Liver (tissue), 9 donors: ENCODE data around the gene CUTA. TPM values are rescaled to one million over a fixed set of nuclear protein-coding genes. Genes with fewer than 3 reads are reported as not detected.

Source experiments
- DNase-seq: peaks from one replicate; pipeline ENCODE4 v3.0.0-alpha.2; 2017; ENCODE audit warnings: low spot score
- H3K27ac ChIP-seq, 2 donors: one replicate each; pipeline ENCODE4 v1.7.0; 2013; ENCODE audit warnings: inconsistent platforms in 2 of 2, low read length in 2 of 2, control low read depth in 1 of 2, low read depth in 1 of 2, mild to moderate bottlenecking in 1 of 2
- H3K27me3 ChIP-seq, 4 donors: one replicate each; pipeline versions ENCODE4 v1.6.1 to v1.7.0; 2013; ENCODE audit warnings: low read length in 3 of 4, inconsistent platforms in 1 of 4, mild to moderate bottlenecking in 1 of 4, moderate library complexity in 1 of 4; ENCODE audit not compliant: control insufficient read depth in 4 of 4, insufficient read depth in 4 of 4
- H3K36me3 ChIP-seq, 4 donors: one replicate each; pipeline versions ENCODE4 v1.6.1 to v1.7.0; 2013; ENCODE audit warnings: low read length in 3 of 4, mild to moderate bottlenecking in 3 of 4, low read depth in 1 of 4, moderate library complexity in 1 of 4; ENCODE audit not compliant: control insufficient read depth in 4 of 4, insufficient read depth in 3 of 4
- H3K4me1 ChIP-seq, 4 donors: one replicate each; pipeline versions ENCODE4 v1.6.1 to v1.7.0; 2013; ENCODE audit warnings: low read length in 3 of 4, mild to moderate bottlenecking in 3 of 4, moderate library complexity in 1 of 4; ENCODE audit not compliant: control insufficient read depth in 4 of 4, insufficient read depth in 4 of 4
- H3K4me3 ChIP-seq, 3 donors: one replicate each; pipeline versions ENCODE4 v1.6.1 to v1.7.0; 2013; ENCODE audit warnings: low read length in 3 of 3, control low read depth in 1 of 3, low read depth in 1 of 3, mild to moderate bottlenecking in 1 of 3
- H3K9ac ChIP-seq, 2 donors: one replicate each; pipeline ENCODE4 v1.7.0; 2013; ENCODE audit warnings: low read length in 2 of 2, mild to moderate bottlenecking in 2 of 2, moderate library complexity in 2 of 2, control low read depth in 1 of 2, low read depth in 1 of 2
- H3K9me3 ChIP-seq, 4 donors: one replicate each; pipeline versions ENCODE4 v1.6.1 to v1.7.0; 2013; ENCODE audit warnings: low read length in 3 of 4; ENCODE audit not compliant: control insufficient read depth in 4 of 4
- ATF3 ChIP-seq: IDR thresholded peaks from 2 replicates; pipeline ENCODE4 v1.6.1; 2016; ENCODE audit warnings: antibody characterized with exemption
- EGR1 ChIP-seq, 2 donors: IDR thresholded peaks; 2 replicates each; pipeline ENCODE4 v1.6.1; 2016 to 2018; ENCODE audit warnings: antibody characterized with exemption in 2 of 2, low read depth in 2 of 2
- FOXA1 ChIP-seq: IDR thresholded peaks from 2 replicates; pipeline ENCODE4 v1.6.1; 2016; ENCODE audit warnings: antibody characterized with exemption
- FOXA2 ChIP-seq: IDR thresholded peaks from 2 replicates; pipeline ENCODE4 v1.6.1; 2016; ENCODE audit warnings: antibody characterized with exemption
- GABPA ChIP-seq, 2 donors: IDR thresholded peaks in 1 of 2; conservative IDR thresholded peaks in 1 of 2; 2 replicates each; pipeline ENCODE4 v1.6.1; 2016; ENCODE audit warnings: antibody characterized with exemption in 2 of 2, mild to moderate bottlenecking in 1 of 2, moderate library complexity in 1 of 2
- HNF4A ChIP-seq, 2 donors: conservative IDR thresholded peaks; 2 replicates each; pipeline ENCODE4 v1.6.1; 2016; ENCODE audit warnings: antibody characterized with exemption in 2 of 2, mild to moderate bottlenecking in 2 of 2
- HNF4G ChIP-seq: IDR thresholded peaks from 2 replicates; pipeline ENCODE4 v1.6.1; 2016; ENCODE audit warnings: antibody characterized with exemption
- NR2F2 ChIP-seq: IDR thresholded peaks from 2 replicates; pipeline ENCODE4 v1.6.1; 2016; ENCODE audit warnings: antibody characterized with exemption
- RAD21 ChIP-seq, 2 donors: IDR thresholded peaks; 2 replicates each; pipeline ENCODE4 v1.6.1; 2016; ENCODE audit warnings: antibody characterized with exemption in 2 of 2, mild to moderate bottlenecking in 2 of 2
- SP1 ChIP-seq: IDR thresholded peaks from 2 replicates; pipeline ENCODE4 v1.6.1; 2018; ENCODE audit warnings: antibody characterized with exemption, mild to moderate bottlenecking
- TAF1 ChIP-seq: conservative IDR thresholded peaks from 2 replicates; pipeline ENCODE4 v1.6.1; 2016; ENCODE audit warnings: antibody characterized with exemption, mild to moderate bottlenecking
- YY1 ChIP-seq: IDR thresholded peaks from 2 replicates; pipeline ENCODE4 v1.6.1; 2016; ENCODE audit warnings: antibody characterized with exemption, mild to moderate bottlenecking
- ZBTB33 ChIP-seq: IDR thresholded peaks from 2 replicates; pipeline ENCODE4 v1.6.1; 2016; ENCODE audit warnings: antibody characterized with exemption
- WGBS: extraction: QIAGEN DNeasy Blood & Tissue Kit; methylation state at CpG from one replicate; pipeline ENCODE4 v1.1.7; 2013; 5-methylcytosine and 5-hydroxymethylcytosine counted together
- polyA plus RNA-seq, 2 donors: library from polyadenylated mRNA; stranded (reverse) in 1 of 2; unstranded in 1 of 2; fragments of 200-250 nt in 1 of 2; fragments of >200 nt in 1 of 2; fragmentation: Nextera tagmentation in 1 of 2; extraction: Ambion mirVana in 1 of 2; gene quantifications; one replicate each; pipeline versions ENCODE4 v1.2.1 to v1.2.3, GENCODE V29; 2013 to 2015
- total RNA-seq, 2 donors: library from RNA; depleted of rRNA; stranded (reverse); fragments of >200 nt; gene quantifications; one replicate each; pipeline ENCODE4 v1.2.3, GENCODE V29; 2014
- TF ChIP-seq, protein P1 (sequence below): fragments of 150-350 bp; IDR thresholded peaks from 2 replicates; pipeline ENCODE4 v1.5.1; 2017; ENCODE audit warnings: improper control_type of control experiment, low read depth, low read length; ENCODE audit not compliant: missing input control
- TF ChIP-seq, protein P2 (sequence below): IDR thresholded peaks from 2 replicates; pipeline ENCODE4 v1.6.1; 2016; ENCODE audit warnings: antibody characterized with exemption
- donor health status: healthy.
- donor health status: healthy.
- donor health status: healthy.
- donor health status: healthy.
- donor health status: healthy.

Gene CUTA
- total and polyA plus RNA-seq, 4 donors = 33.1 to 164 (median 93.2) TPM

DNA sequence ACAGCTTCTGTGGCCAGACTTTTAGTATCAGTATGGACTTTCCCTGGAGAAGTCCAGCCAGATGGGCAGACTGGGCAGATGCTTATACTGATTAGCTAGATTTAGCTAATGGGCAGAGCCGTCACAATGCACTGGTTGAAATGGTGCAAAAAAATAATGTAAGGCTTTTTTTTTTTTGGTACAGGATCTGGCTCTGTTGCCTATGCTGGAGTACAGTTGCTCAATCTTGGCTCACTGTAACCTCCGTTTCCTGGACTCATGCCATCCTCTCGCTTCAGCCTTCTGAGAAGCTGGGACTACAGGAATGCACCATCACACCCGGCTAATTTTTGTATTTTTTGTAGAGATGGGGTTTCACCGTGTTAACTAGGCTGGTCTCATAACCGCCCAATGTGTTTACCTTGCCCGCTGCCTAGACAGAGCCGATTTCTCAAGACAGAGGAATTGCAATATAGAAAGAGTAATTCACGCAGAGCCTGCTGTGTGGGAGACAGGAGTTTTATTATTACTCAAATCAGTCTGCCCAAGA lies 42.7 kb downstream of the CUTA start:
- Histone ChIP-seq H3K9me3 (no peaks in the 10 kb centered on the region), H3K4me1 (peaks cover 2 to 12% (median 8%) of the 10 kb centered on the region in 4 donors), H3K36me3 (no peaks in the 10 kb centered on the region), H3K9ac (no peak overlapping the region), H3K27me3 (no peaks in the 10 kb centered on the region), H3K4me3 (no peak overlapping the region), H3K27ac (peak overlapping the region in 1 of 2 donors; percentile 12)
- WGBS = 23% methylated on average over 9 of the region's 9 CpGs
- no peak for DNase-seq
- TF ChIP-seq FOXA2 = no peak
- TF ChIP-seq HNF4A (conservative IDR thresholded peaks at IDR 0.05) = peak in 1 of 2 donors; percentile 7

DNA sequence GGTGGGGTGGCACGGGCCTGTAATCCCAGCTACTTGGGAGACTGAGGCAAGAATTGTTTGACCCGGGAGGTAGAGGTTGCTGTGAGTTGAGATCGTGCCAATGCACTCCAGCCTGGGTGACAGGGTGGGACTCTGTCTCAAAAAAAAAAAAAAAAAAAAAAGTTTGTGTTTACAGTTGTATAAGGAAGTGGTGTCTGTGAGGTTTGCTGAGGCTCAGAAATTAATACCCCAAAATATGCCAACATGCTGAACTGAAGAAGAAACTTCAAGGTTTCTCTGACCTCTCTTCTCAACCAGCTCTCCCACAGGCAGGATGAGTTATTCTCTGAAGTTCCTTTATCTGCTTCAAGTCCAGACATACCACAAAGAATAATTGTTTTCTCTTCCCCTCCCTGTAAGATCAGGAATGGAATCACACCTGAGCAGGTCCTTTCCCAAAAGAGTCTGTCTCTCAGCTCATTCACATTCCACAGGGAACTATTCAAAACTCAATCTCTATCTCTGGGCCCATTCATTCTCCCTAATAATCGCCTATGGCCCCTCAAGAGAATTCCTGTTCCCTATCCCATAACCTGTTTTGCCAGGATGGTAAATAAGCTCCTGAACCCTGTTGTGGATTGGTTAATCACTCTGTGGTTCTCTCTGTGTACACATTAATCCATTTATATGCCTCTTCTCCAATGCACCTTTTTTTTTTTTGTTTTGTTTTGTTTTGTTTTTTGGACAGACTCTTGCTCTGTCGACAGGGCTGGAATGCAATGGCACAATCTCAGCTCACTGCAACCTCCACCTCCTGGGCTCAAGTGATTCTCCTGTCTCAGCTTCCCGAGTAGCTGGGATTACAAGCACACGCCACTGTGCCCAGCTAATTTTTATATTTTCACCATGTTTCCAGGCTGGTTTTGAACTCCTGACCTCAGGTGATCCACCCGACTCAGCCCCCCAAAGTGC lies 43.7 kb downstream of the CUTA start:
- no peak overlapping the region for H3K27ac ChIP-seq
- 65% methylated on average over 8 of the region's 8 CpGs for WGBS
- no peak for DNase-seq
- H3K4me3 ChIP-seq = no peak overlapping the region
- no peaks in the 10 kb centered on the region for H3K36me3 ChIP-seq
- TF ChIP-seq NR2F2 = no peak
- TF ChIP-seq, protein P1, sequence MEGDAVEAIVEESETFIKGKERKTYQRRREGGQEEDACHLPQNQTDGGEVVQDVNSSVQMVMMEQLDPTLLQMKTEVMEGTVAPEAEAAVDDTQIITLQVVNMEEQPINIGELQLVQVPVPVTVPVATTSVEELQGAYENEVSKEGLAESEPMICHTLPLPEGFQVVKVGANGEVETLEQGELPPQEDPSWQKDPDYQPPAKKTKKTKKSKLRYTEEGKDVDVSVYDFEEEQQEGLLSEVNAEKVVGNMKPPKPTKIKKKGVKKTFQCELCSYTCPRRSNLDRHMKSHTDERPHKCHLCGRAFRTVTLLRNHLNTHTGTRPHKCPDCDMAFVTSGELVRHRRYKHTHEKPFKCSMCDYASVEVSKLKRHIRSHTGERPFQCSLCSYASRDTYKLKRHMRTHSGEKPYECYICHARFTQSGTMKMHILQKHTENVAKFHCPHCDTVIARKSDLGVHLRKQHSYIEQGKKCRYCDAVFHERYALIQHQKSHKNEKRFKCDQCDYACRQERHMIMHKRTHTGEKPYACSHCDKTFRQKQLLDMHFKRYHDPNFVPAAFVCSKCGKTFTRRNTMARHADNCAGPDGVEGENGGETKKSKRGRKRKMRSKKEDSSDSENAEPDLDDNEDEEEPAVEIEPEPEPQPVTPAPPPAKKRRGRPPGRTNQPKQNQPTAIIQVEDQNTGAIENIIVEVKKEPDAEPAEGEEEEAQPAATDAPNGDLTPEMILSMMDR = no peak
- TF ChIP-seq, protein P2, sequence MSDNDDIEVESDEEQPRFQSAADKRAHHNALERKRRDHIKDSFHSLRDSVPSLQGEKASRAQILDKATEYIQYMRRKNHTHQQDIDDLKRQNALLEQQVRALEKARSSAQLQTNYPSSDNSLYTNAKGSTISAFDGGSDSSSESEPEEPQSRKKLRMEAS = no peak
- no peak for TF ChIP-seq GABPA (IDR thresholded peaks at IDR 0.05 in 1 of 2, conservative IDR thresholded peaks at IDR 0.05 in 1 of 2)
- no peak for TF ChIP-seq SP1
- TF ChIP-seq FOXA1 = no peak
- no peak for TF ChIP-seq EGR1 (IDR thresholded peaks at IDR 0.05; ENCODE audit: low read depth in 2 of 2)
- no peak for TF ChIP-seq HNF4G
- TF ChIP-seq TAF1 = no peak
- no peak for TF ChIP-seq YY1
- TF ChIP-seq ZBTB33 = no peak
- no peak for TF ChIP-seq ATF3
- no peak for TF ChIP-seq RAD21 (IDR thresholded peaks at IDR 0.05)
- TF ChIP-seq HNF4A (conservative IDR thresholded peaks at IDR 0.05) = no peak
- H3K4me1 ChIP-seq = peaks cover 2 to 12% (median 8%) of the 10 kb centered on the region in 4 donors
- H3K27me3 ChIP-seq = no peaks in the 10 kb centered on the region
- no peaks in the 10 kb centered on the region for H3K9me3 ChIP-seq
- H3K9ac ChIP-seq = no peak overlapping the region
